ENCODE data around the gene GRM1.

The GRM1 gene

GRCh38 chr6:146095481-146095880 lies 66.6 kb downstream of the GRM1 start:
- Histone ChIP-seq H3K27me3 (ENCODE audit: control insufficient read depth, insufficient read depth, low read length) (no peaks in the 10 kb centered on the region), H3K27ac (ENCODE audit: low read length) (no peak overlapping the region), H3K4me1 (ENCODE audit: control insufficient read depth, insufficient read depth, low read length) (no peaks in the 10 kb centered on the region), H3K36me3 (ENCODE audit: control insufficient read depth, insufficient read depth, low read length) (no peaks in the 10 kb centered on the region), H3K4me3 (ENCODE audit: low read length) (no peak overlapping the region), H3K9me3 (ENCODE audit: control insufficient read depth, insufficient read depth, low read length) (no peaks in the 10 kb centered on the region)
- DNase-seq (ENCODE audit: low read depth, low spot score): no peak
- no CpG with 5 or more reads among the region's 2 CpGs for WGBS (ENCODE audit: insufficient coverage, insufficient read length)

- no peak for DNase-seq (ENCODE audit: low read depth, low spot score)
- Histone ChIP-seq H3K27ac (ENCODE audit: low read length) (no peak overlapping the region), H3K36me3 (ENCODE audit: control insufficient read depth, insufficient read depth, low read length) (no peaks in the 10 kb centered on the region), H3K9me3 (ENCODE audit: control insufficient read depth, insufficient read depth, low read length) (no peaks in the 10 kb centered on the region), H3K27me3 (ENCODE audit: control insufficient read depth, insufficient read depth, low read length) (no peaks in the 10 kb centered on the region), H3K4me3 (ENCODE audit: low read length) (no peak overlapping the region), H3K4me1 (ENCODE audit: control insufficient read depth, insufficient read depth, low read length) (no peaks in the 10 kb centered on the region)
- WGBS (ENCODE audit: insufficient coverage, insufficient read length): no CpG with 5 or more reads among the region's 2 CpGs
Observed at GRCh38 chr6:146097586-146097985, 68.7 kb downstream of the GRM1 start.

- Histone ChIP-seq H3K9me3 (ENCODE audit: control insufficient read depth, insufficient read depth, low read length) (no peaks in the 10 kb centered on the region), H3K27me3 (ENCODE audit: control insufficient read depth, insufficient read depth, low read length) (no peaks in the 10 kb centered on the region)
- no peak for DNase-seq (ENCODE audit: low read depth, low spot score)
Observed at GRCh38 chr6:146100776-146101175, 71.9 kb downstream of the GRM1 start.

GRCh38 chr6:146103416-146104072 lies 74.7 kb downstream of the GRM1 start:
- DNase-seq (ENCODE audit: low read depth, low spot score): no peak
- H3K4me3 ChIP-seq (ENCODE audit: low read length): no peak overlapping the region
- H3K9me3 ChIP-seq (ENCODE audit: control insufficient read depth, insufficient read depth, low read length): no peaks in the 10 kb centered on the region
- H3K36me3 ChIP-seq (ENCODE audit: control insufficient read depth, insufficient read depth, low read length): no peaks in the 10 kb centered on the region
- WGBS (ENCODE audit: insufficient coverage, insufficient read length): no CpG with 5 or more reads among the region's 3 CpGs
- H3K27ac ChIP-seq (ENCODE audit: low read length): no peak overlapping the region
- no peaks in the 10 kb centered on the region for H3K27me3 ChIP-seq (ENCODE audit: control insufficient read depth, insufficient read depth, low read length)
- H3K4me1 ChIP-seq (ENCODE audit: control insufficient read depth, insufficient read depth, low read length): no peaks in the 10 kb centered on the region

More at GRCh38 chr6:146100776-146101175, 71.9 kb downstream of the GRM1 start:
- Histone ChIP-seq H3K36me3 (ENCODE audit: control insufficient read depth, insufficient read depth, low read length) (no peaks in the 10 kb centered on the region), H3K4me1 (ENCODE audit: control insufficient read depth, insufficient read depth, low read length) (no peaks in the 10 kb centered on the region), H3K27ac (ENCODE audit: low read length) (no peak overlapping the region), H3K4me3 (ENCODE audit: low read length) (no peak overlapping the region)
- no CpG with 5 or more reads among the region's 1 CpG for whole genome bisulfite sequencing (ENCODE audit: insufficient coverage, insufficient read length)

GRCh38 chr6:146106532-146106931 lies 77.7 kb downstream of the GRM1 start:
- WGBS (ENCODE audit: insufficient coverage, insufficient read length): no CpG with 5 or more reads among the region's 2 CpGs
- Histone ChIP-seq H3K27ac (ENCODE audit: low read length) (no peak overlapping the region), H3K27me3 (ENCODE audit: control insufficient read depth, insufficient read depth, low read length) (no peaks in the 10 kb centered on the region), H3K4me3 (ENCODE audit: low read length) (no peak overlapping the region), H3K4me1 (ENCODE audit: control insufficient read depth, insufficient read depth, low read length) (no peaks in the 10 kb centered on the region), H3K36me3 (ENCODE audit: control insufficient read depth, insufficient read depth, low read length) (no peaks in the 10 kb centered on the region), H3K9me3 (ENCODE audit: control insufficient read depth, insufficient read depth, low read length) (no peaks in the 10 kb centered on the region)
- DNase-seq (ENCODE audit: low read depth, low spot score): no peak

- H3K9me3 ChIP-seq (ENCODE audit: control insufficient read depth, insufficient read depth, low read length): no peaks in the 10 kb centered on the region
- no CpG with 5 or more reads among the region's 1 CpG for WGBS (ENCODE audit: insufficient coverage, insufficient read length)
- DNase-seq (ENCODE audit: low read depth, low spot score): no peak
Observed at GRCh38 chr6:146110990-146111389, 82.1 kb downstream of the GRM1 start.

GRCh38 chr6:146111881-146112450 lies 83.1 kb downstream of the GRM1 start:
- Histone ChIP-seq H3K4me3 (ENCODE audit: low read length) (no peak overlapping the region), H3K27ac (ENCODE audit: low read length) (no peak overlapping the region), H3K27me3 (ENCODE audit: control insufficient read depth, insufficient read depth, low read length) (no peaks in the 10 kb centered on the region), H3K36me3 (ENCODE audit: control insufficient read depth, insufficient read depth, low read length) (no peaks in the 10 kb centered on the region), H3K4me1 (ENCODE audit: control insufficient read depth, insufficient read depth, low read length) (no peaks in the 10 kb centered on the region), H3K9me3 (ENCODE audit: control insufficient read depth, insufficient read depth, low read length) (no peaks in the 10 kb centered on the region)
- no peak for DNase-seq (ENCODE audit: low read depth, low spot score)

More at GRCh38 chr6:146110990-146111389, 82.1 kb downstream of the GRM1 start:
- no peaks in the 10 kb centered on the region for H3K4me1 ChIP-seq (ENCODE audit: control insufficient read depth, insufficient read depth, low read length)
- no peaks in the 10 kb centered on the region for H3K27me3 ChIP-seq (ENCODE audit: control insufficient read depth, insufficient read depth, low read length)
- no peak overlapping the region for H3K4me3 ChIP-seq (ENCODE audit: low read length)
- no peaks in the 10 kb centered on the region for H3K36me3 ChIP-seq (ENCODE audit: control insufficient read depth, insufficient read depth, low read length)
- no peak overlapping the region for H3K27ac ChIP-seq (ENCODE audit: low read length)

GRCh38 chr6:146113084-146113623 lies 84.3 kb downstream of the GRM1 start:
- Histone ChIP-seq H3K4me3 (ENCODE audit: low read length) (no peak overlapping the region), H3K9me3 (ENCODE audit: control insufficient read depth, insufficient read depth, low read length) (no peaks in the 10 kb centered on the region), H3K27me3 (ENCODE audit: control insufficient read depth, insufficient read depth, low read length) (no peaks in the 10 kb centered on the region), H3K4me1 (ENCODE audit: control insufficient read depth, insufficient read depth, low read length) (no peaks in the 10 kb centered on the region), H3K36me3 (ENCODE audit: control insufficient read depth, insufficient read depth, low read length) (no peaks in the 10 kb centered on the region), H3K27ac (ENCODE audit: low read length) (no peak overlapping the region)
- no CpG with 5 or more reads among the region's 5 CpGs for WGBS (ENCODE audit: insufficient coverage, insufficient read length)
- DNase-seq (ENCODE audit: low read depth, low spot score): no peak

- H3K4me3 ChIP-seq (ENCODE audit: low read length): no peak overlapping the region
- no peaks in the 10 kb centered on the region for H3K9me3 ChIP-seq (ENCODE audit: control insufficient read depth, insufficient read depth, low read length)
- H3K36me3 ChIP-seq (ENCODE audit: control insufficient read depth, insufficient read depth, low read length): no peaks in the 10 kb centered on the region
- H3K4me1 ChIP-seq (ENCODE audit: control insufficient read depth, insufficient read depth, low read length): no peaks in the 10 kb centered on the region
- WGBS (ENCODE audit: insufficient coverage, insufficient read length): no CpG with 5 or more reads among the region's 4 CpGs
- H3K27ac ChIP-seq (ENCODE audit: low read length): no peak overlapping the region
- no peak for DNase-seq (ENCODE audit: low read depth, low spot score)
- H3K27me3 ChIP-seq (ENCODE audit: control insufficient read depth, insufficient read depth, low read length): no peaks in the 10 kb centered on the region
Observed at GRCh38 chr6:146123616-146124015, 94.8 kb downstream of the GRM1 start.

- no peaks in the 10 kb centered on the region for H3K27me3 ChIP-seq (ENCODE audit: control insufficient read depth, insufficient read depth, low read length)
- H3K9me3 ChIP-seq (ENCODE audit: control insufficient read depth, insufficient read depth, low read length): no peaks in the 10 kb centered on the region
- H3K4me1 ChIP-seq (ENCODE audit: control insufficient read depth, insufficient read depth, low read length): no peaks in the 10 kb centered on the region
- no peak for DNase-seq (ENCODE audit: low read depth, low spot score)
- no CpG with 5 or more reads among the region's 2 CpGs for WGBS (ENCODE audit: insufficient coverage, insufficient read length)
- H3K36me3 ChIP-seq (ENCODE audit: control insufficient read depth, insufficient read depth, low read length): no peaks in the 10 kb centered on the region
- no peak overlapping the region for H3K4me3 ChIP-seq (ENCODE audit: low read length)
- no peak overlapping the region for H3K27ac ChIP-seq (ENCODE audit: low read length)
Observed at GRCh38 chr6:146127447-146128215, 98.8 kb downstream of the GRM1 start.

Data from iPS DF 6.9 (cell line).